CD4-positive, alpha-beta T cell treated with Interleukin-15 for 4 hours (primary cell): ENCODE results near the gene CLCN6.

Source experiments
- DNase-seq: peaks from one replicate; pipeline ENCODE4 v3.0.0-alpha.2; 2020; ENCODE audit warnings: low spot score

The CLCN6 gene

DNA sequence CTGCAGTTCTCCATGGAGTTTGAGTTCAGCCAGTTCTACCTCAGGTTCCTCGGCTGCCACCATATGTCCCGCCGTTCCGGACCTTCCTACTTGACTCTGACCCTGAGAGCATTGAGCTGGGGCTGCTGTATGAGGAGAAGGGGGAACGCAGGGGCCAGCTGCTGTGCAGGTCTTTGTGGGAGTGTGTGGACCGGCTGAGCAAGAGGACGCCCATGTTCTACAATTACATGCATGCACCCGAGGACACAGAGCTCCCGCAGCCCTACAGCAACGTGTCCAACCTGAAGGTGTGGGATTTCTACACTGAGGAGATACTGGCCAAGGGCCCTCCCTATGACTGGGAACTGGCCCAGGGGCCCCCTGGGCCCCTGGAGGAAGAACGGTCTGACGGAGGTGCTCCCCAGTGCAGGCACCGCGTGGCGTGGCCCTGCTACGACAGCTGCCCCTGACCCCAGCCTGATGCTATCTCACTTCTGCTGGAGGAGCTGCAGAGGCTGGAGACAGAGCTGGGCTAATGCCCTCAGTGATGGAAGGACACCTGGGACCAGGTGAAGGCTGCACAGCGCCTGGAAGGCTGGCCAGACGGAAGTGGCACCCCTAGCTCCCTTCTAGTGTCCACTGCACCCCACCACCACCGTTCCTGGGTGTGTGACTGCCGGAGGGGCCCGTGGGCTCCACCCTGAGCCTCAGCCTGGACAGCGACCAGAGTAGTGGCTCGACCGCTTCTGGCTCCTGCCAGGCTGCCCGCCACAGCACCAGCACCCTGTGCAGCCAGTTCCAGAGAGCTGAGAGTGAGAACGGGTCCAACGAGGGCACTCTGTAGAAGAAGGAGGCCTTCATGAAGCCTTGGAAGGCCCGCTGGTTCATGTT, 73.6 kb downstream of the CLCN6 start:
- no peak for DNase-seq

DNA sequence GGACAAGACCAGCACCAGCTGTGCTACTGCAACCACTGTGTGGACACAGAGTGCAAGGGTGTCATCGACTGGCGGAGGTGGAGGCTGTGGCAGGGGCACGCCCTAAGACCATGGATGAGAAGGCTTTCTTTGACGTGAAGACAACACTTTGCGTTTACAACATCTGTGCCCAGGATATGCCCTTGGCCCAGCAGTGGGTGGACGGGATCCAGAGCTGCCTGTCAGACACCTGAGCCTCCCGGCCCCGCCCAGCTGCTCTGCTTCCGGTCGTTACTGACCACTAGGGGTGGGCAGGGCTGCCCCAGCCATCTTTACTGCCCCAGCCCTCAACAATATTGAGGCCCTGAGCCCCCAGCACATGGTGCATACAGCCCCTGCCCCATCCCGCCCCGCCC, 74.2 kb downstream of the CLCN6 start:
- no peak for DNase-seq

DNA sequence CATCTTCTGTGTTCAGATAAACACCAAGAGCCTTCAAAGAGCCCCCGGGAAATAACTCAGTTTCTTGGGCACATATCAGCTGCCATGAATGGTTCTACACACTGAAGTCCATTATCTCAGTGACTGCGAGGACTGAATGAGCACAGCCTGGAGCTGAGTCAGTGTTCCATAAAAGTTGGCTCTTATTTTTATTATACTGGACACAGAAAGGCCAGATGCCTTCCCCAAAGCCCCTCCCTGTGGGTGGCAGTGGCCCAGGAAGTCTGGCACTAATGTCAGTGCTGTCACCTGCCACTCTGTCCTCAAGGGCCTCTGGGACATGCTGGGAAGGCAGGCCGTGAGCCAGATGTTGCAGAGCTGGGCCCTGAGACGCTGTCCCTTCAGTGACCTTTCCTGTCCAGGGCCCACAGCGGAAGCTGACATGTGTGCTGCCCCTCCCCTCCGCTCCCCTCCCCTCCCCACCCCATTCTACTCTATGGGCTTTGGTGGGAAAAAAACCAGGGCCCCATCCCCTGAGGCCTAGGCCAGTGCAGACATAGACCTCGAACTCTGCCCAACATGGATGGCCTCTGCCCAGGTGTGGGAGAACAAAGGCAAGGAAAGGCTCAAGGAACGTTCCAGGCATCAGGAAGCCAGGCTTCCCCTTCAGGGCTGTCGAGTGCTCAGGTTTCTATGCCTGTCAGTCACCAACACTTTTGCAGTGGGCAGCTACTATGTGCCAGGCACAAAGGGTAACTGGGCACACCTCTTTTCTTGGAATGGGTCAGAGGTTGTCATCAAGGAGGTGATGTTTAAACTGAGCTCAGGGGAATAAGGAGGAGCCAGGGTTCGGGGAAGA, 75.1 kb downstream of the CLCN6 start:
- DNase-seq: no peak

DNA sequence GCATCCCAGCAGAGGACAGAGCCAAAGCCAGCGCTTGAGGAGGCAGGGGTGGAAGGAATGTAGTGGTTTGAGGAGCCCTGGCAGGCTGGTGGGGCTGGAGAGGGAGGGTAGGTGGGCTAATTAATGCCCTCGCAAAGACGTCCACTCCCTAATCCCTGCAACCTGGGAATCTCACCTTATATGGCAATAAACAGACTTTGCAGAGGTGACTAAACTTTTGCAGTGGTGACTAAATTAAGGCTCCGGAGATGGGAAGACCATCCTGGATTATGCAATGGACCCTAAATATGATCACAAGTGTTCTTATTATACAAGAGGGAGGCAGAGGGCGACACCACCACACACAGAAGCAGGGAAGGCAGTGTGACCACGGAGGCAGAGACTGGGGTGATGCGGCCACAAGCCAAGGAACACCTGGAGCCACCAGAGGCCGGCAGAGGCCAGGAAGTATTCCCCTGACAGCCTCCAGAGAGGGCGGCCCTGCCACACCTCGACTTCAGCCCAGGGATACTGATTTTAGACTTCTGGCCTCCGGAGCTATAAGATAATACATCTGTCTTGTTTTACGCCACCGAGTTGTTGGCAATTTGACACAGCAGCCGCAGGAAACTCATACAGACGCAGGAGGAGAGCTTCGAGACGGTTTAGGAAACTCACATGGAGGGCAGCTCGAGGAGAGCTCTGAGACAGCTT, 75.9 kb downstream of the CLCN6 start:
- no peak for DNase-seq

DNA sequence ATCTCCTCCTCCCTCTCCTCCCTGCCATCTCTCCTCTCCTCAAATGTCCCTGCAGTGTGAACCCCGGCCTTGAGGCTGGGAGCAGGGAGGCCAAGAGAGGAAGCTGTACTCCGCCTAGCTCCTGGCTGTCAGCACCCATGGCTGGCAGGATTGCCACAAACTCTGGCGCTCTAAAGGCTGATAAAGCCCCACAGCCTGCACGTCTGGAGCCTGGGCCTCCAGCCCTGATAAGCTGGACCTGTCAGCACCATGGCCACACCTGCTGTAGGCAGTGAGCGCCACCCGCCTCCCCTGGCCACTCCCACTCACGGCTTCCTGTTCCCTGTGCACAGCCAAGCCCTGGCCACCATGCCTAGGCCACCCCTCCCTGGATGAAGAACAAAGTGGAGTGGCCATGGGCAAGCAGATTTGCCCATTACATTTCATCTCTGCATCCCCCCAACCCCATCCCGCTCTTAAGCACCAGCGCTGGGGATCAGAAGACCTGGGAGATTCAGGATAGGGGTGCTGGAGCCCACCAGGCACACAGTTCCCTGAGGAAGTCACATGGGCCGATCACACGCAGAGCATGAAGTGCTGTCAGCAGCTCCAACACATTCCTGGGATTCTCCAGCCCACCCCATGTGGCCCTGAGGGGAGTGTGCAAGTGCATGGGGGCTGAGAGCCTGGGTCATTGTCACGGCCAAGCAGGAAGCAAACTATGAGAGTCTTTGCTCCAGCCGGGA, 77.0 kb downstream of the CLCN6 start:
- DNase-seq: no peak

DNA sequence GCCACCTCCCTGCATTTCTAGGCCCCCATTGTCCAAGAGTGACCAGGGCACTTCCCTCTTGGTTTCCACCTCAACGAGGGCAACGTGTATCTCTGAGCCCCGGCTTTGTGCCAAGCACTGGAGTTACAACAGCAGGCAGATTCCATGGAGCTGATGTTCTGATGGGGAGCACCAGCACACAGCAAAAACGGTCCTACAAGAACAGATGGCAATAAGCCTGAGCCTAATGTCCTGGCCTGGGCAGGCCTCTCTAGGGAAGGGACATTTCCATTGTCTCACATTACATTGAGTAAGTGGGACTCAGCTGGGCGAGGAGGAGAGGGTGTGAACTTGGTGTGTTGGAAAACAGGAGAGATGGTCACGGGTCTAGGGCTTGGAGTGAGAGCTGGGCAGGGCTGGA, 79.9 kb downstream of the CLCN6 start:
- DNase-seq: no peak

DNA sequence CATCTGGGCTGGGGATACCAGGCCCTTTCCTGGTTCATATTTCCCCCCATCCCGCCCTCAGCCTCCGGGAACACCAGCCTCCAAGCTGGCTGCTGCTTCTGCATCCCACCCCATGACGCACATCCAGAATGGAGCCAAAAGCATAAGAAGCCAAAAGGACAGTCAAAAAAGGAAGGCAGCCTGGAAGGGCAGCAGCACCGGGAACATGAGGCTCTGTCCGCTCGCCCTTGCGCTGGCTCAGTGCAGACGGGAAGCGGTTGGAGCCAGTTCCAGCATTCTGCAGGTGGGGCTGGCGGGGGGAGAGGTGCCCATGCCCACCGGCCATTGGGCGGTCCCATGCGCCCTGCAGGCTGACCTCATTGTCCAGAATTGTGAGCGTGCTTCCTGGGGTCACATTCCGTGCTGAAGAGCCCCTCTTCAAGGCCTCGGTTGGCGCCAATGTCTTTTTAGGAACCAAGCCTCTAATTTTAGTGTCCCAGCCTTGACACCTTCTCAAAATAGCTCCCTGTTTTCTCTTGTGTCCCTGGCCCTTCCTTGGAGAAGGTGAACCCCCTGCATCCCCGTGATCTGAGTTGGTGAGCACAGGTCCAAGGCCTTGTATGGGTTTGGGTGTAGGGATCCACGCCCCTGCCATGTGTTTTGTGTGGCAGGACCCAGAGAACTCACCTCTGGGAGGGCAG, 81.1 kb downstream of the CLCN6 start:
- DNase-seq: no peak

DNA sequence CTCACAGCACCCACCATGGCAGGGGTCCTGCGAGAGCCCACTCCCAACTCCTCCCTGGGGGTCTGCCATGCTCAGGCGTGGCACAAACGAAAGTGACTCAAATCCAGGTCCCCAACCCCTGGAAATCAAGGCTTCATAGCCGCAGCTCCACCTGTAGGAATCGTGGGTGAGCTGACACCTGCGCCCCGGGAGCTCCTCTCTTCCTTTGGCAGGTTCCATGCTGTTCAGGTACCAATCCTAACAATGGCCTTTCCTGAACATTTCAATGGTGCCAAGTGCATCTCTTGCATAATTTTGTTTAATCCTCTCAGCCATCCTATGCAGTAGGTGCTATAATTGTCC, 81.6 kb downstream of the CLCN6 start:
- no peak for DNase-seq

DNA sequence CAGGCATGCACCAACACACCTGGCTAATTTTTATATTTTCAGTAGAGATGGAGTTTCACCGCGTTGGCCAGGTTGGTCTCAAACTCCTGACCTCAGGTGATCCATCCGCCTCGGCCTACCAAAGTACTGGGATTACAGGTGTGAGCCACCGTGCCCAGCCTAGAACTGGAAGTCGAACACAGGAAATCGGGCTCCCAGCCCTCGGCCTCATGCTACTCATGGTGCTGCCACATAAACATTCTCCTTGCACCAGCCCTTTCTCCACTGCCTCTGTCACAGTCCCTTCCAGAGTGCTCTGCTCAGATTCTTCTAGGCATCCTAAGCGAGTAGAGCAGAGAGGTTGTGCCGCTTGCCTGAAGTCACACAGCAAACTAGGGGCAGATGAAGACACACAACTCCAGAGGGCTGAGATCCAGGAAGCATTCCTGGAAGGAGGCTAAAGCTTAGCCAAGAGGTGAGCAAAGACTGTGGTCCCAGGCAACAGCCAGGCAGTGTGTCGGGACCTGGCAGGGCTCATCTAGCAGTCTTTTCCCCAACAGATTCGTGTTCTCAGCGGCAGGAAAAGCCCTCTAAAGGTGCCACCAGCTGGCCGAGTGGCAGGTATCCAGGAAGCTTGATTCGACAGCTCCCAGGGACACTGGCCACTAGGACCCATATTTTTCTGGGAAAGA, 82.3 kb downstream of the CLCN6 start:
- DNase-seq: no peak

DNA sequence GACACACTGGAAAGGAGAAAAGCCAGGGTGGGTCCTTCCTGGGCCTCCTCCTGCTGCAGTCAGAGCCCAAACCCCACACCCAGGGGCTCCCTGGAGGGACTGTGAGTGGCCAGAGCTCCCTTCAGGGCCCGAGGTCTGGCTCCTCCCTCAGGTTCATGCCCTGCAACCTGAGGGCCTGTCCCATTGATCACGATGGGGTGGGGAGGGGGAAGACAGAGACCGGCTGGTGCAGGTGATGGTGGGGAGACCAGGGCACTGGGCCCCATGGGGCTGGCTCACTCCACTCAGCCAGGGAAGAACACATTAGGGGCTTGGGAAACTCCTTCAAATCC, 82.9 kb downstream of the CLCN6 start:
- no peak for DNase-seq

DNA sequence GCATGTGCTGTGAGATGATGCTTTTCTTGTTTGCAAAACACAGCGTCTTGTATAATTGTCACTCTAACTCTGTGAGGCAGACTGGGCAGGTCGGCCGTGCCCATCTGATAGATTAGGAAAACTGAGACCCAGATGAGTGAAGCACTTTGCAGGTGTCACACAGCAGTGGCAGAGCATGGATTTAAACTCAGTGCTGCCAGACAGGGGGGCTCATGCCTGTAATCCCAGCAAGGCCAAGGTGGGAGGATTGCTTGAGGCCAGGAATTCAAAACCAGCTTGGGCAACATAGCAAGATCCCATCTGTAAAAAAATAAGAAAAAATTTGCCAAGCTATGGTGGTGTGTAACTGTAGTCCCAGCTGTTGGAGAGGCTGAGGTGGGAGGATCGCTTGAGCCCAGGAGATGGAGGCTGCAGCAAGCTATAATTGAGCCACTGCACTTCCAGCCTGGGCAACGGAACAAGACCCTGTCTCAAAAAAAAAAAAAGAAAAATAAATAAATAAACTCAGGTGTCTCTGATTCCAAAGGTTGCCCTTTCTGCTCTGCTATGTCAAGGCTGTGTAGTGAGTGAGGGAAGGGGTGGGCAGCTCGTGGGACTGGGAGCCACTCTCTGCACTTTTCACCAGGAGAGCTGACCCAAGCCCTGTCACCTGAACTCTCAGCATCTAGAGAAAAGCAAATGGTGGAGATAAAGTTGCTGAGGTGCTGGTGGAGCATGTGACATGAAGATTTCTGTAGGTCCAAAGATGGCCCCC, 85.6 kb downstream of the CLCN6 start:
- DNase-seq: no peak
